ENCODE data around the gene SLC6A9.

Gene SLC6A9

DNA sequence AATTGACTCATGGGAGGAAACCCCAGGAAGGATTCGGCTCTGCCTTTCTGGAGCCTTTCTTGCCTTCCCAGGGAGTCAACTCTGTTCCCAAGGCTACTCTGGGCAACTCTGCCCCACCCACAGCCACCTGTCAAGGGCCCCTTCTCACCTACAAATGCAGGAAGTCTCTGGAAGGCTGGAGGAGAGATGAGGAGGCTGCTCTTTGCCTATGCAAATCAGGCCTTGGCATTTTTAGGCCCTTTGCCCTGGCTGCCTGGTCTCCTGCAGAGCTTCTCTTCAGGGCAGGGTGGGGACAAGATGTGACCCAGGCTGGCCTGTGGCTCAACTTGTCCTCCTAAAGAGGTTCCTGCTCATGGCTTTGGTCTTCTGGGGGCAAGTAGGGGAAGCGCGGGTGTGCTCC lies 5.4 kb downstream of the SLC6A9 start:
- DNase-seq: no peak

DNA sequence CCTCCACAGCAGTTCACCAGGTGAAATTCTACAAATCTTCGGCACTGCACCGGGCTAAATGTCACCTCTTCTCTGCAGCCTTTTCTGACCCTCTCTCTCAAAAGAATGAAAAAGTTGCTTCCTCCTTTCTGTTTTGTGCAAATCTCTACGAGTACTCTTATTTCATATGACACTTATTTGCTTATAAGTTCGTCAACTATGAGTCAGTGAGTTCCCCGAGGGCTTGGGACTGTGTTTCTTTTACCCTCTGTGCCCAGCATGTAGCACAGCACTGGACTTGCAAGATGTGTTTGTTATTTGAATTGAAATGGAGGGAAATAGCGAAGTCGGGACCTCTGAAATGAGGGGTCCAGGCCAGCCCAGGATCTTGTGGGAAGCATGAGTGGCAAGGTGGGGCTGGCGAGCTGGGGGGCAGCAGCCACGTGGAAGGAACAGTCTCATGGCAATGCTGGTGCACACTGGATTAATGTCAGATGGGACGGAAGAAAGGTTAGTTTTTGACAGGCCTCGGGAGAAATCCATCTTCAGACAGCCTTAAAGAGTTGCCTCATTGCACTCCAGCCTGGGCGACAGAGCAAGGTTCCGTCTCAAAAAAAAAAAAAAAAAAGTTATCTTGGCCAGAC lies 6.2 kb downstream of the SLC6A9 start:
- DNase-seq: no peak

DNA sequence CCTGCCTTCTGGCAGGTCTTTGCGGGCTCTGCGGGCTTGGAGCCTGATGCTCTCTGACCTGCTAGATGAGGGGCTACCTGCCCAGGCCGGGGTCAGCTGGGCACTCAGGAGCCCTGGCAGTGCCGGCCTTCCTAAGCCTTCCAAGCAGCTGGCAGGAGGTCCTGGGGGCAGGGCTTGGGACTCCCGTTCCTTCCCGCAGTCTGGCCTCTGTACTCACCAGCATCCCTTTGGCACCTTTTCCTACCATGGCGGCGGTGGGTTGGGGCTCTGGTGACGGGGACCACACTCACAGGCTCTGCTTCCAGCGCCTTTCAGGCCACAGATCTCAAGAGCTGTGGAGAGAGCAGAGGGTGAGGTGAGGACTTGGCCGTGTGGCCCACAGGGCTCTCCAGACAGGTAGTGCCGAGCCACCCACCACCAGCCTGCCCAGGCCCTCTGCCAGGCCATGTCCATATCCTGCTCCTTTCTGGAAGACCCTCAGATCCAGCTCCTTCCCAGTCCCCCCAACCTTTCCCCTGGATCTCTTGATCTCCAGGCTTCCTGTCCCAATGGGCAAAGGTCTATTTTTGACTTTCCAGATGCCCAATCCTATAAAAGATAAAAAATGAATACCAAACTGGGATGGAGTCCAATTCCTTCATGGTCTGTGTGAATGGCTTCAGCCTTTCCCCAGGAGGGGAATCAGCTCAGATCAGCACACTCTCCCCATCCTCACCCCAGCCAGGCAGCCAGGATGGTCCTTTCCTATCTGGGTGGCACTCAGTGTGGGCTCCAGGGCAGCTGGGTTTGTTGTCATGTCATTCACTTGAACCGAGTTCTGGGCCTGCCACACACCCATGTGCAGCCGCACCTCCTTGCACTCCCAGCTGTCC lies 7.0 kb downstream of the SLC6A9 start:
- no peak for DNase-seq

DNA sequence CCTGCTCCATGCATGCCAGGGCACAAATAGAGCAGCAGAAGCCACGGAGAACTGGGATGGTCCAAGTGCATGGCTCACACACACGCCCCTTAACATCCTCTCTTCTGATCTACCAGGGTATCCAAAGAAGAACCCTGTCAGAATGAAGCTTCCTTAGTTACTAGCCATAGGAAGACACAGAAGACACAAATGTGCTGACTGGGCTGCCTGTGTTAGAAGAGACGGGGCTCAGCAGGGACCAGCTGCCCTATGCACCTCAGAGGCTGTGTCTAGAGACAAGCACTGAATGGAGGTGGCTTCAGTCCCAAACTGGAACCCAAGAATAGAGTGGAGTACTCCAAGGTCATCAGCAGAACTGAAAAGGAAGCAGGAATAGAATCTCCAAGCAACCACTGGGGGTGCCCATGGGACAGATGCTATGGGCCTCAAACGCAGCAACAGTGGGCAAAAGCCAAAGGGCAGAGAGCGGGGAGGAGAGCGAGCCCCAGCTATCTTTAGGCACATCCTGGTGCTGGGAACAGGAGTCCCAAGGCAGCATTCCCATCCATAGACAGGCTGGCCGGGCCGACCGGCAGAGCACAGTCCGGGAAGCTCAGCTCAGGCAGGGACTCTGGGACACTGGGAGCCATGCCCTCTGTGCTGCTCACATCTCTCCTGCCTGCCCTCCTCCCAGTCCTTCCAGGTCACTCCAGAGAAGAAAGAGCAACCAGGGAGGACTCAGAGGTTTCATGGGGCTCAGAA lies 9.5 kb downstream of the SLC6A9 start:
- DNase-seq: no peak

DNA sequence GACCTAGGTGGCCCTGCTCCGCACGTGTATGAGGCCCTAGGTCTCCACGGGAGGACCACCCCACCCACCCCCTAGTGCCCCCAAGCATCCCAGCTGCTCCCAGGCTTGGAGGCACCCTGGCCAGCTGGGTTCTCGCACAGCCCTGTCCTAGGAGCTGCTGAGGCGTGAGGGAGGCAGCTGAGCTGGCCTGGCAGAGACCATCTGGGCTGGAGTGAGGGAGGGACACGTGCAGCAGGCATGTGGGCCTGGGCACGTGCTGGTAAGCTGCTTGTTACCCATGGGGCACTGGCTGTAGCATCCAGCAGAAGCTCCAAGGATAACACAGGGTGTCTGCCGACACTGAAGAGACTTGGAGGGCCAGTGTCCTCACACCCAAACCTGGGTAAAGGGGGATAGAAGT lies 10.1 kb downstream of the SLC6A9 start:
- DNase-seq: no peak

DNA sequence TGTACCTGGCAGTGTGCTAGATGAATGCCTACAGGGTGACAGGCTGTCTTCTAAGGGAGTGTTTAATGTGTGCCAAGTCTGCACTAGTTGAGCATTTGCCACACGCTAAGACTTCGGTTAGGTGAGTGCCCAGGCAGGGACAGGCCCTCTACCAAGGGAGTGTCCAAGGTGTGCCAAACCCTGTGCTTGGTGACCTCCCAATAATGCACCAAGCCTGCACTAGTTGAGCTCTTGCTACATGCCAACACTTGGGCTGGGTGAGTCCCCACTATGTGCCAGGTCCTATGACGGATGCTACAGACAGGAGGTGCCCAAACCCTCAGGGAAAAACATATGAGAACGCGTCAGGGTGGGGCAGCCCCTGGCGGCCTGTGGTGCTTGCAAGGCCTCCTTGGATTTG lies 10.8 kb downstream of the SLC6A9 start:
- DNase-seq: no peak

GRCh38 chr1:44019466-44019948 lies 11.8 kb downstream of the SLC6A9 start:
- no peak for DNase-seq

DNA sequence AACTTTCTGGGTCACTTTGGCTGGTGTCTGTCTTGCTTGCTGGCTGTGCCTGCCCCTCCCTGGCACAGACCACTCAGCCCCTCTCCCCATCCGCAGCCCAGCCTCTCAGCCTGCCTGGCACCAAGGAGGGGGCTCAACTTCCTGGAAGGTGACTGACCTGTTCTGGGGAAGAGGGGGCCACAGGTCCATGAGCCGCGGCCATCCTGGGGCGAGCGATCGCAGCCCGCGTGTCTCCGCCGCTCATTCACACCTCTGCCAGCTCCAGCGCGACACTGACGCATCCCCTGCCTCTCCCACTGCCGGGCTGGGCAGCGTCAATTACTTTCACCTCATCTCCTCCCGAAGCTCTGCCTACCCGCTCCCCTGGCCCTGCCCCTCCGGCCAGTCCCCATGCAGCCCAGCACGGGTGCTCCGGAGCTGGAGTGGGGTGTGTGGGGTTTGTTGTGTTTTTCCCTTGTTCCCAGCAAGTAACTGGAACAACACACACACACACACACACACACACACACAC lies 14.3 kb downstream of the SLC6A9 start:
- DNase-seq: no peak

DNA sequence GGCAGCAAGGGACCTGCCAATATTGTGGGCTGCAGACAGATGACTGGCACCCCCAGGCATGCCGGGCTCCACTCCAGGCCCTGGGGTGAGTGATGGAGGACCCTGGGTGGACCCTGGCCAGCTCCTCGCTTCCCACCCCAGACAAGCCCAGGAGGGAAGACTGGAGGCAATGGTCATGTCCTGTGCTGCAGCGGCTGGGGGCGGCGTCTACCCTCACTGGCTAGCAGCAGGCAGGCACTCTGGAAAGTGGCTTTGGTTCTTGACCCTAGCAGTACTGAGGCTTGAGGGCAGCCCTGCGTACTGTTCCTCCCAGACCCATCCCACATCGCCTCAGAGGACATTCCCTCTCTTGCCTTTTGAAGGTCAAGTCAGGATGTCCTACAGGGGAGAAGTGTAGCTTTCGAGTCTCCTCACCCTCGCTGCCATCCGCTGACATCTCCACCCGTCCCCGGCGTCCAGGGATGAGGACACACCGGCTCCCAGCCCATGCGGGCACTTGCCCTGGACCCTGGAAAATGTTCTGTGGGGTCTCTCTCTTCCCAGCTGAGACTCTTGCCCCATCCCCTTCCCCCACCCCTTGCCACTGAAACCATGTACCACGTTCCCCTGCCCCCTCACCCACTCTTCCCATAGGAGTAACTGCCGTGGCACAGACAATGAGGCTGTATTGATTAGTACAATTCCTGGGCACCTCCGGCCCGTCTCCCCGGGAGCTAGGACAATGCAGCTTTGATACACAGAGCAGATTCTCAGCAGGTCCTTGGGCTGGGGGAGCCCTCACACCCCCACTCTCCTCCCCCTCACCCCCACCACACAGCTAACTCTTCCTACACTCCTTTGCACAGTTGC lies 15.0 kb downstream of the SLC6A9 start:
- DNase-seq: no peak

DNA sequence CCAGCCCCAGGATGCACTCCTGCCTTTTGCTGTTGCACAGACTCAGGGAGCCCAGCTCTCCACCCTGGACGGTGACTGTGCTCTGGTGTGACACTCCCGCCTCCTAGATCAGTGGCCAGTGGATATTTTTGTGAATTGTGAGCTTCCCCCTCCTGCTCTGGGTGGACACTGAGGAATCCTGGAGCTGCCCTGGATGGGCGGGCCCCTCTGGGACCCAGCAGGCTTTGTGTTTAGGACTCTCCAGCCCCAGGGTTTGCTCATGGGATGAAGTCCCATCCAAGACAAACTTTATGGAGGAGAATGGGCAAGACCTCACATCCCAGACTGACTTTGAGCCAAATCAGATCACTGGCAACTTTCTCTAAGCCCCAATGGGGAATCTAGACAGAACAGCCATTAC lies 16.1 kb downstream of the SLC6A9 start:
- no peak for DNase-seq

- no peak for DNase-seq
Observed at GRCh38 chr1:44014365-44015104, 16.7 kb downstream of the SLC6A9 start.

GRCh38 chr1:44013949-44014348 lies 17.3 kb downstream of the SLC6A9 start:
- DNase-seq: no peak

- no peak for DNase-seq
Observed at GRCh38 chr1:44012941-44013609, 18.2 kb downstream of the SLC6A9 start.

- DNase-seq: no peak
Observed at GRCh38 chr1:44012404-44012803, 18.9 kb downstream of the SLC6A9 start.

DNA sequence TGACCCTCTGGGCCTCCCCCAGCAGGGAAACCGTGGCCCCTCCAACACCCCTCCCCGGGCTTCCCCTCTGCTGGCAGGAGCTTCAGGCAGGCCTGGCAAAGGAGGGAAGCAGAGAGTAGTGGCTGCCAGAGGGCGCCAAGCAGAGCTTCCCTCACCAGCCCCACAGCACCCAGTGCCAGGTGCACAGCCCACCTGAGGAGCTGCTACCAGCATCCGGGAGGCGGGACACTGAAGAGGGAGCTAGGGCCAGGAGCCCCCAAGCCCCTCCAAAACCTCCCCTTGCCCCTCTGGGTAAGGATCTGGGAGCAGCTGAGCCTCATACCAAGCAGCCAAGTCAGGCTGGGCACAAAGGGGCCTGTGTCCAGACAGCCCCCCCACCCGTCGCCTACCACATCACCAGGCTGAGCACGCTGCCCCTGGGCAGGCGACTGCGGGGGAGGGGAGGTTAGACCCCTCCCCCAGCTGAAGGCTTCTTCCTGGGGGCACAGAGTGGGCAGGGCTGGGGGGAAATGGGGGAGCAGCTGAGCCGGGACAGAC lies 20.3 kb downstream of the SLC6A9 start:
- DNase-seq: no peak

DNA sequence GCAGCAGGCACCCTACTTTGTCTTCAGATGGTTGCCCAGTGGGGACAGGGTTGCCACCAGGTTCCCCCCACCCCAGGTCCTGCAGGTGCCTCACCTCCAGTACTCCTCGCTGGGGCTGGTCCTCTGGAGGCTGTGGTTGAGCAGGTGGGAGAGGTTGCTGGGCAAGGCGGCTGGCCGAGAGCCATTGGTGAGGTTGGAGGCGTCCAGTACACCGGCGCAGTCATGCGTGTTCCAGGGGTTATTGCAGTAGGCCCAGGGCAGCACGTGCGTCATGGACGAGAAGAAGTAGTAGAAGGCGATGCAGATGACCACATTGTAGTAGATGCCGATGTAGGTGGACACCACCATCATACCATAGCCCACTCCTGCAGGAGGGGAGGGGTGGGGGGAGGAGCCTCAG lies 23.0 kb downstream of the SLC6A9 start:
- DNase-seq: no peak

DNA sequence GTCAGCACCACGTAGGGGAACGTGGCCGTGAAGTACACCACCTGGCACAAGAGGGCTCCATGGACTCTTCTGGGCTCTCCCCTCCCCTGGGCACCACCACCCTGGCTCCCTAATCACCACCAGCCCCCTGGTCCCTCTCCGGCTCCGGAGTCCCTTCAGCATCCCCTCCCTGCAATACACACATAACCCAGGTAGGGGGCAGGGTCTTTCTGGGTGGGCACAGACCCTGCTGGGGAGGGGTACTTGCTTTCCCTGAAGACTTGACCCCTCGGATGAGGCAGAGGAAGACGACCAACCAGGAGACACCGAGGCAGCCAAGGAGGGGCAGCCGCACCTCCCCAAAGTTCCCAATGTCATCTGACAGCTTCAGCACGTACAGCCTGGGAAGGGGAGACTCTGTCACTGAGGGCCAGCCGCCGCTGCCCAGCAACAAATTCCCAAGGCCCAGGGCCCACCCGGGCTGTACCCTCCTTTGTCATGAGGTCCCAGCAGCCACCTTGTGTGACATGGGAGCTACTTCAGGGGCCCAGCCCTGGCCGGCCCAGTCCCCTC lies 28.6 kb downstream of the SLC6A9 start:
- no peak for DNase-seq

- DNase-seq: no peak
Observed at GRCh38 chr1:44002165-44002564, 29.1 kb downstream of the SLC6A9 start.

GRCh38 chr1:44000122-44000665 lies 31.1 kb downstream of the SLC6A9 start:
- no peak for DNase-seq

DNA sequence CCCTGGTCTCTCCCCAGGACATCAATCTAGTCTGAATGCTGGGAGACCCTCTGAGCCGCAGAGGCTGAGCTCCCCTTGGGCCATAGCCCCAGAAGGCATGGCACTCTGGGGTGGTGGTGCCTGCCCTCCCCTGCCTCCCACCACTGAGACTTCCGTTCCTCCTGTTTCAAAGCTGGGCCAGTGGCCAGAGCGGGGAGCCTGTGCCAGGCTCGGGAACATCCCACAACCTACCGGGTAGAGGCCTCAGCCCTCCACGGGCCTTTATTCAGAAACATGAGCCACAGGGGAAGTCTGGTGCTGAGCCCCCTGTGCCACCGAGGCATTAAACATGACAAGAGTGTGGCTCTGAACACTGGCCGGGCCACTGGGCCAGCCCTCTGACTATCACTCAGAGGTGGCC lies 31.8 kb downstream of the SLC6A9 start:
- DNase-seq: no peak

Data from activated naive CD4-positive, alpha-beta T cell (primary cell).